Peyer's patch (tissue), 4 donors: ENCODE results near the gene SGPL1.

Experiments used
- POLR2A ChIP-seq, 2 donors: fragments of 450-650 bp; IDR thresholded peaks; one replicate each; pipeline ENCODE4 v1.5.1; 2017; ENCODE audit warnings: antibody characterized with exemption in 2 of 2, mild to moderate bottlenecking in 2 of 2, moderate library complexity in 2 of 2
- TF ChIP-seq, protein P1 (sequence below), 6 experiments: fragments of 450-650 bp in 4 of 6; fragments of 200-600 bp in 2 of 6; sonication (generic) in 1 of 6; IDR thresholded peaks; one replicate each; pipeline ENCODE4 v1.5.1; 2017 to 2019; ENCODE audit warnings: antibody characterized with exemption in 6 of 6, mild to moderate bottlenecking in 3 of 6, moderate library complexity in 1 of 6

- TF ChIP-seq, protein P1, sequence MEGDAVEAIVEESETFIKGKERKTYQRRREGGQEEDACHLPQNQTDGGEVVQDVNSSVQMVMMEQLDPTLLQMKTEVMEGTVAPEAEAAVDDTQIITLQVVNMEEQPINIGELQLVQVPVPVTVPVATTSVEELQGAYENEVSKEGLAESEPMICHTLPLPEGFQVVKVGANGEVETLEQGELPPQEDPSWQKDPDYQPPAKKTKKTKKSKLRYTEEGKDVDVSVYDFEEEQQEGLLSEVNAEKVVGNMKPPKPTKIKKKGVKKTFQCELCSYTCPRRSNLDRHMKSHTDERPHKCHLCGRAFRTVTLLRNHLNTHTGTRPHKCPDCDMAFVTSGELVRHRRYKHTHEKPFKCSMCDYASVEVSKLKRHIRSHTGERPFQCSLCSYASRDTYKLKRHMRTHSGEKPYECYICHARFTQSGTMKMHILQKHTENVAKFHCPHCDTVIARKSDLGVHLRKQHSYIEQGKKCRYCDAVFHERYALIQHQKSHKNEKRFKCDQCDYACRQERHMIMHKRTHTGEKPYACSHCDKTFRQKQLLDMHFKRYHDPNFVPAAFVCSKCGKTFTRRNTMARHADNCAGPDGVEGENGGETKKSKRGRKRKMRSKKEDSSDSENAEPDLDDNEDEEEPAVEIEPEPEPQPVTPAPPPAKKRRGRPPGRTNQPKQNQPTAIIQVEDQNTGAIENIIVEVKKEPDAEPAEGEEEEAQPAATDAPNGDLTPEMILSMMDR (IDR thresholded peaks at IDR 0.05) = no peak
- no peak for TF ChIP-seq POLR2A (IDR thresholded peaks at IDR 0.05)
Measured at GRCh38 chr10:70912556-70912955, 96.8 kb downstream of the SGPL1 start.
